ENCODE results near the gene GPR21.

The GPR21 gene

GRCh38 chr9:123062351-123063176, 29.1 kb downstream of the GPR21 start:
- Histone ChIP-seq H3K36me3 (ENCODE audit: insufficient read depth, low read length) (peaks cover 30% of the 10 kb centered on the region), H3K79me2 (ENCODE audit: insufficient read depth, low read length) (no peaks in the 10 kb centered on the region), H3F3A (ENCODE audit: low read depth) (no peaks in the 10 kb centered on the region), H3K9me2 (replicated peaks; ENCODE audit: low read depth, low read length) (no peaks in the 10 kb centered on the region), H4K20me1 (ENCODE audit: insufficient read depth, low read length, poor library complexity, severe bottlenecking) (no peaks in the 10 kb centered on the region), H3K4me2 (ENCODE audit: low read depth, low read length, poor library complexity, severe bottlenecking) (no peak overlapping the region), H3K9me3 (ENCODE audit: insufficient read depth, low read depth, low read length) (no peaks in the 10 kb centered on the region), H2AFZ (ENCODE audit: low read length) (no peak overlapping the region), H3K4me3 (ENCODE audit: low read length, poor library complexity, severe bottlenecking) (no peak overlapping the region), H3K9ac (ENCODE audit: low read depth, low read length, poor library complexity, severe bottlenecking) (no peak overlapping the region), H3K27me3 (ENCODE audit: insufficient read depth, low read length, poor library complexity, severe bottlenecking) (no peaks in the 10 kb centered on the region), H3K4me1 (ENCODE audit: insufficient read depth, low read length, poor library complexity, severe bottlenecking) (no peaks in the 10 kb centered on the region)
- no peak for TF ChIP-seq CTCF (conservative IDR thresholded peaks at IDR 0.05; ENCODE audit: low read length)

GRCh38 chr9:123063177-123063598, 29.7 kb downstream of the GPR21 start:
- Histone ChIP-seq H3K36me3 (ENCODE audit: insufficient read depth, low read length) (peaks cover 33% of the 10 kb centered on the region), H4K20me1 (ENCODE audit: insufficient read depth, low read length, poor library complexity, severe bottlenecking) (no peaks in the 10 kb centered on the region)

GRCh38 chr9:123063896-123064295, 30.4 kb downstream of the GPR21 start:
- no peaks in the 10 kb centered on the region for H3K27me3 ChIP-seq (ENCODE audit: insufficient read depth, low read length, poor library complexity, severe bottlenecking)
- H2AFZ ChIP-seq (ENCODE audit: low read length), result no peak overlapping the region
- H4K20me1 ChIP-seq (ENCODE audit: insufficient read depth, low read length, poor library complexity, severe bottlenecking), result no peaks in the 10 kb centered on the region
- no peaks in the 10 kb centered on the region for H3K79me2 ChIP-seq (ENCODE audit: insufficient read depth, low read length)
- H3F3A ChIP-seq (ENCODE audit: low read depth), result no peaks in the 10 kb centered on the region
- no peaks in the 10 kb centered on the region for H3K4me1 ChIP-seq (ENCODE audit: insufficient read depth, low read length, poor library complexity, severe bottlenecking)
- no peak overlapping the region for H3K9ac ChIP-seq (ENCODE audit: low read depth, low read length, poor library complexity, severe bottlenecking)
- no peak overlapping the region for H3K4me3 ChIP-seq (ENCODE audit: low read length, poor library complexity, severe bottlenecking)
- H3K9me3 ChIP-seq (ENCODE audit: insufficient read depth, low read depth, low read length), result no peaks in the 10 kb centered on the region
- no peak for TF ChIP-seq EZH2phosphoT487 (IDR thresholded peaks at IDR 0.05; ENCODE audit: borderline replicate concordance)
- TF ChIP-seq CTCF (conservative IDR thresholded peaks at IDR 0.05; ENCODE audit: low read length), result no peak
- H3K9me2 ChIP-seq (replicated peaks; ENCODE audit: low read depth, low read length), result no peaks in the 10 kb centered on the region
- peaks cover 39% of the 10 kb centered on the region for H3K36me3 ChIP-seq (ENCODE audit: insufficient read depth, low read length)
- no peak overlapping the region for H3K4me2 ChIP-seq (ENCODE audit: low read depth, low read length, poor library complexity, severe bottlenecking)

More at GRCh38 chr9:123063177-123063598, 29.7 kb downstream of the GPR21 start:
- Histone ChIP-seq H3K27me3 (ENCODE audit: insufficient read depth, low read length, poor library complexity, severe bottlenecking) (no peaks in the 10 kb centered on the region), H3K9me3 (ENCODE audit: insufficient read depth, low read depth, low read length) (no peaks in the 10 kb centered on the region), H3K4me2 (ENCODE audit: low read depth, low read length, poor library complexity, severe bottlenecking) (no peak overlapping the region), H2AFZ (ENCODE audit: low read length) (no peak overlapping the region), H3F3A (ENCODE audit: low read depth) (no peaks in the 10 kb centered on the region), H3K79me2 (ENCODE audit: insufficient read depth, low read length) (no peaks in the 10 kb centered on the region), H3K9ac (ENCODE audit: low read depth, low read length, poor library complexity, severe bottlenecking) (no peak overlapping the region), H3K4me1 (ENCODE audit: insufficient read depth, low read length, poor library complexity, severe bottlenecking) (no peaks in the 10 kb centered on the region), H3K4me3 (ENCODE audit: low read length, poor library complexity, severe bottlenecking) (no peak overlapping the region), H3K9me2 (replicated peaks; ENCODE audit: low read depth, low read length) (no peaks in the 10 kb centered on the region)
- no peak for TF ChIP-seq CTCF (conservative IDR thresholded peaks at IDR 0.05; ENCODE audit: low read length)

Measured in Loucy (cell line).